GM18507 (cell line): Measurements from ENCODE around the gene ZNF575.

Experiments used
- DNase-seq: peaks from one replicate; pipeline ENCODE4 v3.0.0; 2011; ENCODE audit warnings: low read depth; ENCODE audit not compliant: insufficient read length; ENCODE audit errors: extremely low spot score
- FAIRE-seq: peaks from 2 replicates; lab custom pipeline; 2011; peaks lifted over from hg19 to GRCh38; lab: Jason Lieb, UNC

ZNF575 gene

GRCh38 chr19:43562226-43562697 is 29.3 kb downstream of the ZNF575 start:
- FAIRE-seq (no peak), DNase-seq (no peak)

DNA sequence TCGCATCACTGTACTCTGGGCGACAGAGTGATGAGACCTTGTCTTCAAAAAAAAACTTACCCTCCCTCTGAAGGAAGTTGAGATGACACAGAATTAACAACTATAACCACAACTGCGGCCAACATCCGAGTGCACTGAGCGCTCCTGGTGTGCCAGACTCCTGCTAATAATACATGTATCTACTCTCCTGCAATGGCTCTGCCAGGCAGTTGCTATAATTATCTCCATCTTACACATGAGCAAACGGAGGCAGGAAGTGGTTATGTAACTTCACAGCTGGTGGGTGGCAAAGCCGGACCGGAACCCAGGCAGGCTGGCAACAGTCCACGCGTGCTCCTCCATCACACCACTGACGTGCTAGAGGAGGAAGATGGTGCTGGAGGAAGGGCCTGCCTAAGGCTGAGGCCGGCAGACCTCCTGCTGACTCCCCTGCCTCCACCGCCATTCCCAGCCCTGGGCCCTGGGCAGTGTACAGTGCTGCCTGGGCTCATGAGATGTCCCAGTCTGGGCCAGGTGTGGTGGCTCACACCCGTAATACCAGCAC is 29.8 kb downstream of the ZNF575 start:
- FAIRE-seq (peak; percentile 92), DNase-seq (peak; percentile 33)

DNA sequence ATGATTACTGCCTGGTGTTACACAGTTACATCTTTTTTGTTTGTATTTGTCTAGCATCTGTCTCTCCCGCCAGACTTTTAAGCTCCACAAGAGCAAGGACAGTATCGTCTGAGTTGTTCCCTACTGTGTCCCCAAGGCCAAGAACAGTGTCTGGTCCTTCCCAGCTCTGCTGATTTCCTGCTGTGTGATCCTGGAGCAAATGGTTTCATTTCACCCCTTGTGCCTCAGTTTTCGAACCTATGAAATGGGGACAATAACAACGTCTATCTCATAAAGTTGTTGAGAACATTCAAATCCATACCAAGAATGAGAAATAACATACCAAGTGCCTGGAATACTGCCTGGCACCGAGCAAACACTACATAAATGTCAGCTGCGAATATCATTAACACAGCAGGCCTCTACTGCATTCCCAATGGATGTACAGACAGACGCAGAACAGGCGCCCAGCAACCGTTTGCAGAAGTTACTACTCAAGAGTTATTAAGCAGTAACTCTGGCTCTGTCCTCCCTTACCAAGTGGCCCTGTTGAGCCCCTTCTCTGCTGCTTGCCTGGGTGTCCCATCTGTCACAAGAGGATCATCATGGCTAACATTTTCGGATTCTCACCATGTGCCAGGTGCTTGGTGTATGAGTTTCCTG is 30.9 kb downstream of the ZNF575 start:
- DNase-seq (no peak), FAIRE-seq (no peak)

GRCh38 chr19:43564800-43565199 is 31.8 kb downstream of the ZNF575 start:
- DNase-seq: no peak
- no peak for FAIRE-seq

GRCh38 chr19:43569657-43570056 is 36.7 kb downstream of the ZNF575 start:
- FAIRE-seq: no peak
- DNase-seq: no peak

- DNase-seq: no peak
Observed at GRCh38 chr19:43570174-43570791, 37.3 kb downstream of the ZNF575 start.

GRCh38 chr19:43572171-43572588 is 39.2 kb downstream of the ZNF575 start:
- no peak for DNase-seq
- FAIRE-seq: no peak

More at GRCh38 chr19:43570174-43570791, 37.3 kb downstream of the ZNF575 start:
- FAIRE-seq: no peak

GRCh38 chr19:43574424-43575155 is 41.6 kb downstream of the ZNF575 start:
- no peak for FAIRE-seq
- no peak for DNase-seq

- FAIRE-seq: peak; percentile 100
- peak; percentile 96 for DNase-seq
Observed at GRCh38 chr19:43575156-43575950, 42.4 kb downstream of the ZNF575 start, which contains the start of the genes PINLYP and XRCC1. Gene PINLYP (plus strand): TSS chr19:43575801. CDS start chr19:43577192, 1,391 bp downstream. Gene XRCC1 (minus strand): TSS chr19:43575527. CDS start chr19:43575458, 69 bp downstream.

DNA sequence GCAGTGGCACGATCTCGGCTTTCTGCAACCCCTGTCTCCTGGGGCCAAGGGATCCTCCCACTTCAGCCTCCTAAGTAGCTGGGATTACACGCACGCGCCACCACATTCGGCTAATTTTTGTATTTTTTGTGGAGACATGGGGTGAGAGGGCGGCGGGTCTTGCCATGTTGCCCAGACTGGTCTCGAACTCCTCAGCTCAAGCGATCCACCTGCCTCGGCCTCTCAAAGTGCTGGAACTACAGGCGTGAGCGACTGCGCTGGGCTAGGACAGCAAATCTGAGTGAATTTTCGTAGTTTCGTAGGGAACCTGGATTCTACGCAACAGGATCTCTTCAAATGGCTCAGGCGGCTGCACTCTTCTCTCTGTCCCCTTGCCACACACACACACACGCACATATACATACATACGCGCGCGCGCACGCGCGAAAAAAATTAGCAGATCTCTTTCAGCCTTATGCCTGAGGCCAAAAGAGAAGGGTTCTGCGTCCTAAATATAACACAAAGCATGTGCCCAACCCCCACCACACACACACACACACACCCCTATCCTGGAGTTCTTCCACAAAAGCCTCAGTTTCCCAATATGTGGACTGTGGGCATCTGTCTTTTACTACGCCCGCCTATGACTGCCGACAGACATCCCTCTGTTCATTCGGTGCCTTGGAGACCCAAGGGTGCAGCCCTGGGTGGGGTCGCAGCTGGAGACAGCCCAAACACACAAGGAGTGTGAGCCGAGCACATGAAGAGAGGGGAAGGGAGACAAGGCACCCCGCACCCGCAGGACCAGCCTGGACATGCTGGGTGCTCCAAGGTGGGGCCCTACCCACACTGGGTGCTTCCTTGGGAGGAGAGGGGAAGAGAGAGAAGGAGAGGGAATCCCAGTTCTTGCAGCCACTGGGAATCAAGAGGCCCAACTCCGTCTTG is 43.2 kb downstream of the ZNF575 start:
- no peak for DNase-seq
- no peak for FAIRE-seq

DNA sequence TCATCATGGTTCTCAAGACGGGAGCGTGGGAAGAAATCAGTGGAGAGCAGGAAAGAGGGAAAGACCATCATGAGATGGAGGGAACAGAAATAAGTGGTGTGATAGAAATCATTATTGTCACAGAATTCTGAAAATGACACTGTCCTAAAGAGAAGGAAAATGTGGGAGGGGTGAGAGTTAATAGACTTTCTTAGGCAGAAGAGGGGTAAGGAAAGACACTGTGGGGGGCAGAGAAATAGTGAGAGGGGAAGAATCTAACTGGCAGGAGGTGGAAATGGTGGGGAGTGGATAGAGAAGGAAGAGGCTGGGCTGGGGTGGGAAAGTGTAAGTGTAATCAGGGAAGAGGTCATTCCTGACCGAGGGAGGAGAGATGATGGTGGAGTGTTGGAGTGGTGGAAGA is 45.8 kb downstream of the ZNF575 start:
- DNase-seq: no peak
- FAIRE-seq: no peak

GRCh38 chr19:43581467-43581866 is 48.5 kb downstream of the ZNF575 start:
- DNase-seq (no peak), FAIRE-seq (no peak)

- FAIRE-seq (no peak), DNase-seq (no peak)
Observed at GRCh38 chr19:43582495-43582894, 49.5 kb downstream of the ZNF575 start.

- DNase-seq (no peak), FAIRE-seq (peak; percentile 81)
Observed at GRCh38 chr19:43584484-43584883, 51.5 kb downstream of the ZNF575 start.
